ENCODE results near the gene PPCS. TPM values are rescaled to one million over a fixed set of nuclear protein-coding genes. Genes with fewer than 3 reads are reported as not detected.
"Not testable (repeated sequence)": the region's sequence is repeated elsewhere in the genome, so short reads cannot be mapped to it uniquely, and the experiment has no call there.

PPCS gene
- total RNA-seq, 1 donor from 2014 or later = 41.8 TPM

- peak within 1 kb of the TSS; percentile 67 for H3K27ac Mint-ChIP-seq
- peaks cover 27% of the 10 kb centered on the region for H3K4me1 Mint-ChIP-seq (ENCODE audit: low read depth)
- H3K9me3 Mint-ChIP-seq = no peaks in the 10 kb centered on the region
Measured at GRCh38 chr1:42462828-42463763, 6.8 kb downstream of the PPCS start, which contains the start of gene CCDC30. Gene CCDC30 (plus strand): TSS chr1:42463286. CDS start chr1:42480552, 17,266 bp downstream.

GRCh38 chr1:42463921-42464320 lies 7.6 kb downstream of the PPCS start:
- DNase-seq (ENCODE audit: low spot score) = no peak
- Mint-ChIP-seq H3K9me3 (no peaks in the 10 kb centered on the region), H3K4me1 (ENCODE audit: low read depth) (peaks cover 25% of the 10 kb centered on the region), H3K27ac (no peak overlapping the region), H3K36me3 (ENCODE audit: low read depth) (peaks cover 30% of the 10 kb centered on the region), H3K4me3 (ENCODE audit: low read depth) (peak overlapping the region; percentile 28), H3K27me3 (ENCODE audit: low read depth) (peaks cover 14% of the 10 kb centered on the region)
- intact Hi-C loops (cut with micrococcal nuclease) = loop anchor here (2.0 kb wide), 1 partner anchor 195 kb away; the partner anchor contains the start of gene PPIH

More at GRCh38 chr1:42462828-42463763, 6.8 kb downstream of the PPCS start, which contains the start of gene CCDC30:
- Mint-ChIP-seq H3K27me3 (ENCODE audit: low read depth) (peaks cover 11% of the 10 kb centered on the region), H3K4me3 (ENCODE audit: low read depth) (peak within 1 kb of the TSS; percentile 76), H3K36me3 (ENCODE audit: low read depth) (peaks cover 39% of the 10 kb centered on the region)
- intact Hi-C loops (cut with micrococcal nuclease) = loop anchor here (2.0 kb wide), 1 partner anchor 196 kb away; the partner anchor contains the start of gene PPIH
- peak; percentile 95 for DNase-seq (ENCODE audit: low spot score)

DNA sequence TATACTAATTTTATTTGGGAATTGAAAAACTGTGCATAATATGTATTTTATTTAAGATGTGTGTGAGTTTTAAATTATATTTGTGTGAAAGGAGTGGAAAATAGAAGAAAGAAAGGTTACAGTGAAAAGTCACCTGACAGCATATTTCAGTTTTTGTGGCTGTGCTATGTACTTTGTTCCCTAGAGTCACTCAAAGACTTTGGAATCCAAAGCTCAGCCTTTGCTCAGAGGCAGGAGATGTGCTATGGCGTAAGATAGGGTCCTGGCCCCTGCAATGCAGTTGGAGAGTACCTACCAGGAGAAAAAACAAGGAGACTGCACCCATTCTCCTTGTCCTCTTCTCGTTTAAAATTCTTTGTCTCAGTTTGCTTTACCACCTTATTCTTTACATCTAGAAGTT lies 9.7 kb downstream of the PPCS start:
- H3K4me1 Mint-ChIP-seq (ENCODE audit: low read depth) = peaks cover 20% of the 10 kb centered on the region
- intact Hi-C loops (cut with micrococcal nuclease) = no loop called here
- H3K4me3 Mint-ChIP-seq (ENCODE audit: low read depth) = no peak overlapping the region
- peaks cover 11% of the 10 kb centered on the region for H3K36me3 Mint-ChIP-seq (ENCODE audit: low read depth)
- H3K27ac Mint-ChIP-seq = no peak overlapping the region
- no peaks in the 10 kb centered on the region for H3K9me3 Mint-ChIP-seq
- peaks cover 22% of the 10 kb centered on the region for H3K27me3 Mint-ChIP-seq (ENCODE audit: low read depth)
- no peak for DNase-seq (ENCODE audit: low spot score)

DNA sequence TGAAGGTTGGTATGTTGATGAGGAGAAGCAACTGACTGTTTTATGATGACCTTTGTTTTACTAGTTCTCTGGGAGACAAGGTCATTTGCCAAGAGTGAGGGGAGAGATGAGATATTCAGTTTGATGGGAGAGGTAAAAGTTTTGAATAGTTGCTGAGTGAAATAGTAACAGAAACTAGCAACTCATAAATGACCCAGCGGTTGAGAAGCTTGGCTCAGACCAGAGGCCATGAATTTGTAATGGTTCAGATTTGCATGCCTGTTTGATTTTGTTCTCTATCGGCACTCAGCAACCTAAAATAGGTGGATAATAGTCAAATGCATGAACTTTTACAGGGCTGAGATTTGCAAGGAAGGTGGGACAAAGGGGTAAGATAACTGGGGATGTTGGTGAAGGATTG lies 13.4 kb downstream of the PPCS start:
- no peaks in the 10 kb centered on the region for H3K36me3 Mint-ChIP-seq (ENCODE audit: low read depth)
- H3K4me3 Mint-ChIP-seq (ENCODE audit: low read depth) = no peak overlapping the region
- no peak for DNase-seq (ENCODE audit: low spot score)
- no peak overlapping the region for H3K27ac Mint-ChIP-seq
- no peaks in the 10 kb centered on the region for H3K9me3 Mint-ChIP-seq
- no peaks in the 10 kb centered on the region for H3K4me1 Mint-ChIP-seq (ENCODE audit: low read depth)
- intact Hi-C loops (cut with micrococcal nuclease) = no loop called here
- H3K27me3 Mint-ChIP-seq (ENCODE audit: low read depth) = peaks cover 12% of the 10 kb centered on the region

DNA sequence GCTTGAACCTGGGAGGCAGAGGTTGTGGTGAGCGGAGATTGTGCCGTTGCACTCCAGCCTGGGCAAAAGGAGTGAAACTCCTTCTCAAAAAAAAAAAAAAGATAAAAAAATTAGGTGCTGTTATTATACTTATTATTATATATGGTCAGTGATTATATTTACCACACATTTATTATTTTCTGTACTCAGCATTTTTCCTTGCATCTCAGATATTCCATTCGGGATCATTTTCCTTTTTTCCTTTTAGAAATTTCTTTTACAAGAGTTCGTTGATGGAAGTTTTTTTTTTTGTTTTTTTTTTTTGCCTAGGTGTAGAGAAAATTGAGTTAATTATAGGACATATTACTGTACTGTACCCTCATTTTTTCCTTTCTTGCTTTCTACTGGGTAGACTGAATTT lies 20.3 kb downstream of the PPCS start:
- Mint-ChIP-seq H3K27me3 (ENCODE audit: low read depth) (no peaks in the 10 kb centered on the region), H3K9me3 (no peaks in the 10 kb centered on the region)

DNA sequence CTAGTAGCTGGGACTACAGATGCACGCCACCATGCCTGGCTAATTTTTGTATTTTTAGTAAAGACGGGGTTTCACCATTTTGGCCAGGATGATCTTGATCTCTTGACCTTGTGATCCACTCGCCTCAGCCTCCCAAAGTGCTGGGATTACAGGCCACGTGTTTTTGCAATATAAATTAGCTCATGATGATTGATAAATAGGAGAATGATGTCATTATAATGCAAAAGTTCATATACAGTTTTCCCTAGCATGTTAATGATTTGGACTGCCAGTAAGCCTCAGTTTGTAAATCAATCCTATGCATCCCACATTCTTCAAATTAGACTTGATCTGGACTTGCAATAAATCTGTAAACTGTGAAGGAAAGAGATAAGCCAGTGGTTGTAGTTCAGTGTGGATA lies 21.0 kb downstream of the PPCS start:
- H3K36me3 Mint-ChIP-seq (ENCODE audit: low read depth); H3K4me1 Mint-ChIP-seq (ENCODE audit: low read depth); H3K9me3 Mint-ChIP-seq; H3K4me3 Mint-ChIP-seq (ENCODE audit: low read depth); DNase-seq (ENCODE audit: low spot score); H3K27ac Mint-ChIP-seq; H3K27me3 Mint-ChIP-seq (ENCODE audit: low read depth); intact Hi-C loops (cut with micrococcal nuclease): not testable (repeated sequence)

More for the DNA sequence above, 20.3 kb downstream of the PPCS start:
- intact Hi-C loops (cut with micrococcal nuclease) = no loop called here
- no peak for DNase-seq (ENCODE audit: low spot score)
- H3K4me3 Mint-ChIP-seq (ENCODE audit: low read depth) = no peak overlapping the region
- H3K27ac Mint-ChIP-seq = no peak overlapping the region
- H3K4me1 Mint-ChIP-seq (ENCODE audit: low read depth) = no peaks in the 10 kb centered on the region
- no peaks in the 10 kb centered on the region for H3K36me3 Mint-ChIP-seq (ENCODE audit: low read depth)

- Mint-ChIP-seq H3K4me3 (ENCODE audit: low read depth) (no peak overlapping the region), H3K4me1 (ENCODE audit: low read depth) (no peaks in the 10 kb centered on the region), H3K9me3 (no peaks in the 10 kb centered on the region), H3K27ac (no peak overlapping the region), H3K27me3 (ENCODE audit: low read depth) (no peaks in the 10 kb centered on the region), H3K36me3 (ENCODE audit: low read depth) (no peaks in the 10 kb centered on the region)
- no peak for DNase-seq (ENCODE audit: low spot score)
- intact Hi-C loops (cut with micrococcal nuclease) = no loop called here
Measured at GRCh38 chr1:42477775-42478174, 21.4 kb downstream of the PPCS start.

- intact Hi-C loops (cut with micrococcal nuclease) = no loop called here
- no peaks in the 10 kb centered on the region for H3K9me3 Mint-ChIP-seq
- H3K27me3 Mint-ChIP-seq (ENCODE audit: low read depth) = no peaks in the 10 kb centered on the region
- H3K4me3 Mint-ChIP-seq (ENCODE audit: low read depth) = no peak overlapping the region
- H3K27ac Mint-ChIP-seq = no peak overlapping the region
- H3K36me3 Mint-ChIP-seq (ENCODE audit: low read depth) = no peaks in the 10 kb centered on the region
- H3K4me1 Mint-ChIP-seq (ENCODE audit: low read depth) = no peaks in the 10 kb centered on the region
- DNase-seq (ENCODE audit: low spot score) = no peak
Measured at GRCh38 chr1:42479621-42480020, 23.3 kb downstream of the PPCS start.

- Mint-ChIP-seq H3K36me3 (ENCODE audit: low read depth) (no peaks in the 10 kb centered on the region), H3K27ac (no peak overlapping the region), H3K4me1 (ENCODE audit: low read depth) (no peaks in the 10 kb centered on the region), H3K9me3 (no peaks in the 10 kb centered on the region), H3K4me3 (ENCODE audit: low read depth) (no peak overlapping the region), H3K27me3 (ENCODE audit: low read depth) (no peaks in the 10 kb centered on the region)
- DNase-seq (ENCODE audit: low spot score) = no peak
- intact Hi-C loops (cut with micrococcal nuclease) = no loop called here
Measured at GRCh38 chr1:42480921-42481320, 24.6 kb downstream of the PPCS start.

GRCh38 chr1:42482635-42483153 lies 26.4 kb downstream of the PPCS start:
- no peaks in the 10 kb centered on the region for H3K4me1 Mint-ChIP-seq (ENCODE audit: low read depth)
- H3K4me3 Mint-ChIP-seq (ENCODE audit: low read depth) = no peak overlapping the region
- peaks cover 2% of the 10 kb centered on the region for H3K27me3 Mint-ChIP-seq (ENCODE audit: low read depth)
- intact Hi-C loops (cut with micrococcal nuclease) = no loop called here
- H3K9me3 Mint-ChIP-seq = no peaks in the 10 kb centered on the region
- no peak for DNase-seq (ENCODE audit: low spot score)
- H3K27ac Mint-ChIP-seq = no peak overlapping the region
- no peaks in the 10 kb centered on the region for H3K36me3 Mint-ChIP-seq (ENCODE audit: low read depth)

- intact Hi-C loops (cut with micrococcal nuclease) = no loop called here
- H3K27me3 Mint-ChIP-seq (ENCODE audit: low read depth) = peaks cover 2% of the 10 kb centered on the region
- H3K27ac Mint-ChIP-seq = no peak overlapping the region
- no peak for DNase-seq (ENCODE audit: low spot score)
- H3K36me3 Mint-ChIP-seq (ENCODE audit: low read depth) = no peaks in the 10 kb centered on the region
- no peak overlapping the region for H3K4me3 Mint-ChIP-seq (ENCODE audit: low read depth)
- H3K9me3 Mint-ChIP-seq = no peaks in the 10 kb centered on the region
- H3K4me1 Mint-ChIP-seq (ENCODE audit: low read depth) = no peaks in the 10 kb centered on the region
Measured at GRCh38 chr1:42484382-42484781, 28.0 kb downstream of the PPCS start.

DNA sequence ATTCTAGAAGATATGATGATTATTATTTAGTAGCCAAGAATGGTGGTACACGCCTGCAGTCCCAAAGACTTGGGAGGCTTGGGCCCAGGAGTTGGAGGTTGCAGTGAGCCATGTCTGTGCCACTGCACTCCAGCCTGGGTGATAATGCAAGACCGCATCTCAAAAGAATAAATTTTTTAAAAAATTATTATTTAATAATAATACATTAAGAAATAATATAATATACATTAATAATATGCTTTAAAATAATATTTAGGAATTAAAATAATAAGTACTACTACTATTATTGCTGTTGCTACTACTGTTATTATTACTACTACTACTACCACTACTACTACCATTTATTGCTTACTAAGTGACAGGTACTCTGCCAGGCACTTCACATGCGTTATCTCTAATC lies 33.9 kb downstream of the PPCS start:
- no peak overlapping the region for H3K27ac Mint-ChIP-seq
- intact Hi-C loops (cut with micrococcal nuclease) = no loop called here
- H3K27me3 Mint-ChIP-seq (ENCODE audit: low read depth) = peaks cover 2% of the 10 kb centered on the region
- H3K4me3 Mint-ChIP-seq (ENCODE audit: low read depth) = no peak overlapping the region
- H3K4me1 Mint-ChIP-seq (ENCODE audit: low read depth) = no peaks in the 10 kb centered on the region
- DNase-seq (ENCODE audit: low spot score) = no peak
- no peaks in the 10 kb centered on the region for H3K9me3 Mint-ChIP-seq
- no peaks in the 10 kb centered on the region for H3K36me3 Mint-ChIP-seq (ENCODE audit: low read depth)

DNA sequence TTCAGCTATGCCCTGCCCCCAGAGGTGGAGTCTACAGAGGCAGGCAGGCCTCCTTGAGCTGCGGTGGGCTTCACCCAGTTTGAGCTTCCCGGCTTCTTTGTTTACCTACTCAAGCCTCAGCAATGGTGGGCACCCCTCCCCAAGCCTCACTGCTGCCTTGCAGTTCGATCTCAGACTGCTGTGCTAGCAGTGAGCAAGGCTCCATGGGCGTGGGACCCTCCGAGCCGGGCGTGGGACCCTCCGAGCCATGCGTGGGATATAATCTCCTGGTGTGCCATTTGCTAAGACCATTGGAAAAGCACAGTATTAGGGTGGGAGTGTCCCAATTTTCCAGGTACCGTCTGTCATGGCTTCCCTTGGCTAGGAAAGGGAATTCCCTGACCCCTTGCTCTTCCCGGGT lies 45.7 kb downstream of the PPCS start:
- H3K4me3 Mint-ChIP-seq (ENCODE audit: low read depth); H3K36me3 Mint-ChIP-seq (ENCODE audit: low read depth); H3K4me1 Mint-ChIP-seq (ENCODE audit: low read depth); H3K27ac Mint-ChIP-seq; H3K27me3 Mint-ChIP-seq (ENCODE audit: low read depth); intact Hi-C loops (cut with micrococcal nuclease); DNase-seq (ENCODE audit: low spot score): not testable (repeated sequence)
- H3K9me3 Mint-ChIP-seq = peaks cover 28% of the 10 kb centered on the region

All from activated T-helper 2 cell treated with anti-CD3 and anti-CD28 coated beads, Interferon-gamma antibody, Interleukin-2, Interleukin-4, amounts not matched to agents 10 μg/mL and 5 μg/mL and 100 μg/mL, durations not matched to agents 14 hours and 24 hours and 36 hours (primary cell).